GM21528 (cell line): ENCODE measurements around the gene CACNA1B.

ENCODE experiments used
- ATAC-seq: cut with Tn5 transposase; IDR thresholded peaks from one replicate; pipeline ENCODE4 v1.9.1; 2021; ENCODE audit warnings: mild to moderate bottlenecking, moderate library complexity; ENCODE audit not compliant: unreplicated experiment, low FRiP score

Gene CACNA1B

DNA sequence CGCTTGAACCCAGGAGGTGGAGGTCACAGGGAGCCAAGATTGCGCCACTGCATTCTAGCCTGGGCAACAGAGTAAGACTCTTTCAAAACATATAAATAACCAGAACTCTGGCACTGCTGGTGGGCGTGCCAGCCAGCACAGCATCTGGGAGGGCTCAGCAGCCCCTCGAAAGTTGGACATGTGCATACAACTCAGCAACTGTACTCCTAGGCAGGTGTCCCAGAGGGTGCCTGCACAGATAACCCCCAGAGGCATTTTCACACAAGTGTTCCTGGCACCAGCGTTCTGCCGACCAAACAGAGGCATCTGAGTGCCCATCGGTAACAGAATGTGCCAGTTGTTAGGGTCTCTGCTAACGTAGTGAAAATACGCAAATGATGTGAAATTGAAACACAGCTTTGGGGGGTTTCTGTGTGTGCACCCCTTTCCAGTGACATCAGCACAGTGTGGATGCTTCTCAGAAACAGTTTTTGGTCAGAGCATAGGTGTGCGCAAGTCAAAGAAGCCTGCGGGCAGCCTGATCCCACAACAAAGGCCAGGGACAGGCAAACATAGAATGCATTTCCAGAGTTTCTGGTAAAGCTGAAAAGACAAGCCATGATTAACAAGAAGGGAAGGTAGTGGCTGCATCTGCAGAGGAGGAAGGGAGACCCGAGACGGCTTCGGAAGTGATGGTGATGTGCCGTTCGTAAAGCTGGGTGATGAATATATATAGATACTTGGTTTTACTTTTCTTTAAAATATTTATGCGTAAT, 190.2 kb downstream of the CACNA1B start:
- no peak for ATAC-seq

DNA sequence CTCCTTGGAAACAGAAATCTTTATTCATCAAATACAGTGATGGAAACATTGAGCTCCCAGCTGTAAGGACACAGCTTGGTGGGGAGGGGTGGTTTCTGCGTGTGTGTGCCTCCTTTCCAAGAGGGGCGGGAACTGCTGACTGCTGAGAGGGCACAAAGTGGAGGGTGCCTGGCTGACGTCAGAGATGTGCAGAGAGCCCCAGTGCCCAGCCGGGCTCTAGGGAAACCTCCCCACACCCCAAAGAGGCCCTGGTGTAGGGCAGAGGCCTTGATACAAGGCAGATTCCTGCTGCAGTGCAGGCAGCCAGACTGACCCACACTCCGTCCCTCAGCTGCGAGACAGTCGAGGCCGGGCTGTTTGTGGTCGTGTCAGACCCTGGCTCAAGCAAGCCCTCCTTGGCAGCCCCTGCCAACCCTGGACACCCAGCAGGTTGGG, 191.0 kb downstream of the CACNA1B start:
- no peak for ATAC-seq

DNA sequence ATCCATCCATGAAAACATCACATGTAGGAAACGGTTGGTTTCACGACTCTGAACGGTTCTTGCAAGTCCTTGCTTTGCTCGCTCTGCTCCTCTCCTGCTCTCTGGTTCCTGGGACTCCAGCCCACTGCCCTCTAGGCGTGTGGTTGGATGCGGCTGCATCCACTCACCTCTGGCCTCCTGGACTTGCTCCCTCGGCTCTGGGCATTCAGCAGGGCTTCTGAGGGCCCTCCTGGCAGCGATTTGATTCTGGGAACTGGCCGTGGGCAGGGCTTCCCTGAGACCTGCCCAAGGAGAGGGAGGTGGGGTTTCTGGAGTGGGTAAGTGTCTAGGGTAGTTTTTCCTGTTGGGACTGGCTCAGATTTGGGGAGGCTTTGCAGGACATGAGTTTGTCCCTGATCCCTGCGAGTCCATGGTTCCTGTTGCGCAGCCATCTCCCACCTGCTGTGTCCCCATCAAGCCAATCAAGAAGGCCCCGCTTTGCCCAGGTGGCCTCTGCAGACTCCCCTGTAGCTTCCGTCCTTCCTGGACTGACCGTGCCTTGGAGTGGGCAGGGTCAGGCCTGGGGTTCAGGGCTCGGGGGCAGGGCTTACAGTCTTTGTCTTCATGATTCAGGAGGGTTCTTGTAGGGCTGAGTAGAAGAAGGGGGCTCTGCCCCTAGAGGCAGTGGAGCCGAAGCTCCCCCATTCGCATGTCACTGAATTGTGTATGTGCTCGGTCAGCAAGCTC, 192.3 kb downstream of the CACNA1B start:
- no peak for ATAC-seq

DNA sequence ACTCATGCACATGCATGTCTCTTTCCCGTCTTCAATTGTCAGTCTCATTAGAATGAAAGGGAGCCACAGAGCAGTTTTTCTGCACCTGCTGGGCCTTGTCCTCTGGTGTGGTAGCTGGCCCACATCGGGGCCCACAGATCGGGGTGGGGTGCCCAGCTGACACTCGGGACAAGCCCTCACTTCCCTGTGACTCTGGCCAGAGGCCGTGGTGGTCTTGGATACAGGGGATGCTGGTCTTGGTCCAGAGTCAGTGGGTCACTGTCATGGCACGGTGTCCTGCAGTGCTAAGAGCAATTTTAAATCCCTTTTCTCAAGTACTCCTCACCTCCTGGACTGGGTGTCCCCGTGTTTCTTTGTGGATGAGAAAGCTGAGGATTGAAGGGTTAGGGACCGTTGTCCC, 193.2 kb downstream of the CACNA1B start:
- no peak for ATAC-seq

DNA sequence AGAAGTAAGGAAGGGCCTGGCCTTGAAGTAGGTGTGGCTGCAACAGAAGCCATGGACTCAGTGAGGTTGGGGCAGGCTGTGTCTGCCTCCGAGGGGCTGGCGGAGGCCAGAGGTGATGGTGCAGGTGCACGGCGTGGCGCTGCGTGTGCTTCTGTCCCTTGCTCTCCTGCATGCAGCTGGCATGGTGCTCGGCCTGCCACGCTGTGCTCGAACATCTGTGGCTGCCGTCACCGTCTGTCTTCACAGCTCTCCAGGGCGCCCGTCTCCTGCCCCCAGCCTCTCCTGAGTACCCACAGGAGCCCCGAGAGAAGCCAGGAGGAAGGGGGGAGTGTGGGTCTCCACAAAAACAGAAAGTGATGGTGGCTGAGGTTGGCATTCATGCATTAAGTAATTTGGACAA, 193.7 kb downstream of the CACNA1B start:
- no peak for ATAC-seq

DNA sequence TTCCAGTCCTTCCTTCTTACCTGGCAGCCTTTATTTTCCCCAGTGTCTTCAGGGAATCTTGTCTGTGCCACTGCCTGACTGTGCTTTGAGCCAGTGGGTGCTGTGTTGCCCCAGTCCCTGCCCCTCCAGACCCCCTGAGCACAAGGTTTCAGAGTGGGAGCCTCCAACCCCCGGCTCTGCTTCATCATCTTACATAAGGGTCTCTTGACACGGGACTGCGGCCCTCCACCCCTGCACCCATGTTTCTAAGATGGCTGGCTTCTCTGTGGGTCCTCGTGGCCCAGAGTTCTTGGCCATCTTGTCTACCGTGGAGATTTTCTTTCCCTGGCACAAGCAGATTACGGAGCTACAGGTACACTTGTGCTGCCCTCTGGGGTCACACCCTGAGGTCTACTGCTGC, 194.1 kb downstream of the CACNA1B start:
- ATAC-seq = no peak

DNA sequence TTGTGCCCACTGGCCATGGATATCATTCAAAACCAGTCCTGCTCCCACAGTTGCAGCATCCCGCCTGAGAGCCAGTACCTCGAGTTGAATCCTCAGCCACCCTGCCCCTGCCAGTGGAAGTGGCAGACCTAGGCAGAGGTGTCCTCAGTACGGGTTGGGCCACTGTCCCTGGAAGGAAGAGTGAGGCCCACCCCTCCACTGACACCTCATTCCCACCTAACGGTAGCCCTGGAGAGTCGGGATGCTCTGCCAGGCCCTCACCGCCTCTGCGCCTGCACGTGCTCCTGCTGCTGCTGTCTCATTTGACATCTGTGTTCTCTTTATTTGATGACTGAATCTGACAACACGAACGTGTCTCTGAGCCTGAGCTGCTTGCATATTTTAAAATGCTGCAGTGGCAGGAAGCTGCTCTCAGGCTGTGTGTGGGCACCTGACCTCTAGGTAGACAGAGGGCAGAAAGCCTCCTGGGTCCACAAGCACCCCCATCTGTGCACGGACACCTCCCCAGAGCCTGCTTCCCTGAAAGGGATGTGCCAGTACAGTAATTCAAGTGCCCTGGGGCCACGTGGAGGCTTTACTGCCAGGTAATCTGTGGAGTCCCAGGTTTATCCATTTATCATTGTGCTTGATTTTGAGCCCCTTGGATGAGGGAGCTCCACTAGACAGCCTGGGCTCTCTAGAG, 194.7 kb downstream of the CACNA1B start:
- ATAC-seq = no peak

DNA sequence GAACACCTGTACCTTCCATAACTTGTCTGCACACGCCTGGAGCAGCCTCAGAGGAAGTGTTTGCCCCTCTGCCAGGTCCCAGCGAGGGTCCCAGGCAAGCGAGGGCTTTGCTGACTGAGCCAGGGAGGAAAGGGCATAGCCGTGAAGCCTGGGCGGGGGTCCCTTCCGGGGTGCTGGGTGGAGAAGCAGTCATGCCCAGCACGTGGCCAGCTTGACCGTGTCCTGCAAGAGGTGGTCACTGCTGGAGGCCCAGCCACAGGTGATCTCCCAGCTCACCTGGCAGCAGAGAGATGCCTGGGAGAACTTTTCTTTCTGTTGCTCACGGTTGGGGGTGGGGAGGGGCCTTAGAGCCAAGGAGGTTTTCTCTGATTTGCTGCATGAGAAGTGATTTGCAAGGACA, 195.3 kb downstream of the CACNA1B start:
- ATAC-seq = no peak

DNA sequence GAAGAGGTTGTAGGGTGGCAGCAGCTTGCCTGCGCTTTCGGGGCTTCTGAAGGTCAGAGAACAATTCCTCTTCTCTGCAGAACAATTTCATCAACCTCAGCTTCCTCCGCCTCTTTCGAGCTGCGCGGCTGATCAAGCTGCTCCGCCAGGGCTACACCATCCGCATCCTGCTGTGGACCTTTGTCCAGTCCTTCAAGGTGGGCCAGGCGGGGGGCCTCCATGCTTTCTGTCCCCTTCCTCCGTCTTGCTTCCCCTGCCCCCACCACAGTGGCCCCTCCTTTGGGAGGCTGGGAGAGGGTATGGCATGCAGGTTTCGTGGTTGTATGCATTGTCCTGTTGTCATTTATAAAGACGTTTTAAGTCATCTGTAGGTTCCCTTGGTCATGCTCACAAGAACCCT, 195.8 kb downstream of the CACNA1B start:
- no peak for ATAC-seq

DNA sequence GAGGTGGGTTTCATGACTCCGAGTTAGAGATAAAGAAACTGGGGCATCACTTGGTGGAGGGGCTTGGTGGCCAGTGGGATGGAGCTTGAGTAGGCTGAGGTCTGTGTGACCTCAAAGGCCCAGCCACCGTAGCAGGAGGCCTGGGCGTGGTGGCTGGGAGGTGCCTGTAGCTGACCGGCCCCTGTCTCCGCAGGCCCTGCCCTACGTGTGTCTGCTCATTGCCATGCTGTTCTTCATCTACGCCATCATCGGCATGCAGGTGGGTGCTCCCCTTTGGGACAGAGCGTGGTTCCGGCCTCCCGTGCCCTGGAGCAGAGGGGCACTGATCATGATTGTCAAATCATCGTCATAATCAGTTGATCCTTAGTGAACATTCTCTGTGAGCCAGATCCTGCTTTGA, 196.2 kb downstream of the CACNA1B start:
- no peak for ATAC-seq

DNA sequence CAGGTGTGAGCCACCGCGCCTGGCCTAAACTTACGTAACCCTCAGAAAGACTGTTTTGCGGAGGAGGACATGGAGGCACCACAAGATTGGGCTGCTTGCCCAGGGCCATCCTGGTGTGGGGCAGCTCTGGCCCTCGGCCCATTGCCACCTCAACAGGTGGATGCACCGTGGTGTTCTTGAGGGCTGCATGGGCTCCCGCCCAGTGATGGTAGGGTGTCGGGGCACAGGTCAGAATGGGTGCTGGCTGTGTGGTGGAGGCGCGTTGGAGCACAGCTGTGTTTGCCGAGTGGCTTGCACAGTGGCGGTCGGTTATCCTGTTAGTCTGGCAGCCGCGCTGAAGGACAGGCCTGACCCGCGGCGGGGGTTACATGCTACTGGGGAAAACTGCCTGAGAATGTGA, 196.9 kb downstream of the CACNA1B start:
- no peak for ATAC-seq

DNA sequence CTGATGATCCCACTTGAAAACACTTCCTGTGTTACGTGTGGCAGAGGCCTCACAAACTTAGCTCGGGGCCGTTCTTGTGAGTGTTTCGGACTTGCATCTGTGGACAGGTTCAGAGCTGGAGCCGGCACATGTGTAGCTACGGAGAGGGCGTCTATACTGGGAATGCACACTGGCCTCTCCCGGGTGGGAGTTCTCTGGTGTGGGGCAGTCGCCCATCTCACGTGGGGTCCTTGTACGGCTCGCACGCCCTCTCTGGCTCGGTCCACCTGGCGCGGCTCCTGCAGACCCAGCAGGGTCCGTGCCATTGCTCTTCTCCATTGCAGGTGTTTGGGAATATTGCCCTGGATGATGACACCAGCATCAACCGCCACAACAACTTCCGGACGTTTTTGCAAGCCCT, 197.9 kb downstream of the CACNA1B start:
- no peak for ATAC-seq

DNA sequence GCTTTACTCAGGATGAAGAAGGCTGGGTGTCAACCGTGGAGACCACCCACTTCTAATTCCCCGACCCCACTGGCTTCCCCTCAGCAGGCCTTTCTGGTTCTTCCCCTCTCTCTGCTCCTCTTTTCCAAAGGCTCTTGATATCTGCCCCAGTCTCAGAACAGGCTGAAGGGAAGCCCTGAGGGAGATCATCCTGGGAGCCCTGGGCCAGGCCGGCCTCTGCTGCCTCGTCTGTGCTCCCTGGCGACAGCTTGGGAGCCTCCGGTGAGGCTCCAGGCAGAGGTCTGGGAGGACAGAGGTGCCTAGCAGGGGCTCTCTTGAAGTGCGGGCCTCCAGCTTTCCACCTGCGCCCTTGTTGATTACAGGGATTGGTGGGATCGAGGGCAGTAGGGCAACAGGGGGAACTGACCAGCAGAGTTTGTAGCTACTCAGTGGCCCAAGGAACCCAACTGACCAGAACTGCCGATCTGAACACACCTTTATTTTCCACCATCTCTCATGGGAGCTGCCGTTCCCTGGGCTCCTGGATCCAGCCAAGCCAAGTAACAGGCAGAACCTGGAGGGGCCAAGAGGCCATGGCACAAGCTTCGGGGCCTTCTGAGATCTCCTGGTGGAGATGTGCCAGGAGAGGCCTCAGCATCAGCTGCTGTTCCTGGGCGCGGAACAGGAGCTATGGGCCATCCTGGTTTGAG, 198.5 kb downstream of the CACNA1B start:
- no peak for ATAC-seq

DNA sequence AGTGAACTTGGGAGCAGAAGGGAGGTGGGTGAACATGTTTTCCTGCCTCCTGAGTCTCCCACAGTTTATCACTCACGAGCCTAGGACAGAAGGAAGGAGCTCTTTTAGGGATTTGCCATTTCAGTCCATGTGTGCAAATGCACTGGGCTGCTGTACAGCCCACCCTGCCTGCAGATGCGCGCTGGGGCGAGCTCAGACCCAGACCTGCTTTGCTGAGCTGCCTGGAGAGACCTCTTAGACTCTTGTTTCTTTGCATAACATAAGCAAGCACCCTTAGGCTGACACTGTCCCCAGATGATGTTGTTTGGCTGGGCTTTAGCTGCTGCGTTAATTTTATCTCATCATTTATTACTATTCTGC, 199.0 kb downstream of the CACNA1B start:
- no peak for ATAC-seq

DNA sequence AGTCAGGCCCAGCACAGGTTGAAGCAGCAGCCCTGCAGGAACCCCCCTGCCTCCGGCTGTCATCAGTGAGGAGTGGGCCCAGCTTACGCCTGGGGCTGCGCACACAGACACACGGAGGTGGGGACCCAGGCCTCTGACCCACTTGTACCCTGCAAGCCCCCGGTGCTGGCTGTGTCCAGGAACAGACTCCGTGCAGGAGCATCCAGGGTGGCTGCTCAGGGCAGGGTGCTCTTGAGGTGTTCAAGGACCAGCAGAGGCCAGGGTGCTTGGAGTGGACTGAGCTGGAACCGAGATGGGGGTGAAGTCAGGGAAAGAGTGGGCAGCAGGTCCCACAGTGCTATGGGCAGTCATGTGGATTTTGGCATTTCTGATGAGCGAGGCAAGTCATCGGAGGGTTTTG, 199.5 kb downstream of the CACNA1B start:
- ATAC-seq = no peak

DNA sequence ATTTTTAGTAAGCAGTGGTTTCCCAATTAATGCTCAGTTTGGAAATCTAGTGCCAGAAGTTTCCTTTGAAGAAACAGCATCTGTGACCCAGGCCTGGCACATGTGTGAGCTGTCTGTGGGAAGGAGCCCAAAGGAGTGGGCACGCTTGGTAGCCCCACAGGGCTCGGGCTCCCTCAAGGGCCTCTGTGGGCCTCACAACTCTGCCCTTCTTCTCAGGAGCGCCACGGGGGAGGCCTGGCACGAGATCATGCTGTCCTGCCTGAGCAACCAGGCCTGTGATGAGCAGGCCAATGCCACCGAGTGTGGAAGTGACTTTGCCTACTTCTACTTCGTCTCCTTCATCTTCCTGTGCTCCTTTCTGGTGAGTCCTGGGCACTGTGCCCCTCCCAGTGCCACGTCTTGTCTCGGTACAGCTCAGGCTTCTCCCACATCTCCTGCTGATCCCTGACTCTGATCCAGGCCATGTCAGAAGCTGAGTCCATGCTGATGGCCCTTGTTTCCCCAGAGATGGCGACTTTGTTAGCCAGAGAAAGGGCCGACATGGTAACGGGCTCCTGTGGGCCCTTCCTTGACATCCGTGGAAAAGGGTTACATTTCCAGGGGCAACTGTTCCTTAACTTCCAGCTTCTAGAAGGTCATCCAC, 200.4 kb downstream of the CACNA1B start:
- no peak for ATAC-seq

DNA sequence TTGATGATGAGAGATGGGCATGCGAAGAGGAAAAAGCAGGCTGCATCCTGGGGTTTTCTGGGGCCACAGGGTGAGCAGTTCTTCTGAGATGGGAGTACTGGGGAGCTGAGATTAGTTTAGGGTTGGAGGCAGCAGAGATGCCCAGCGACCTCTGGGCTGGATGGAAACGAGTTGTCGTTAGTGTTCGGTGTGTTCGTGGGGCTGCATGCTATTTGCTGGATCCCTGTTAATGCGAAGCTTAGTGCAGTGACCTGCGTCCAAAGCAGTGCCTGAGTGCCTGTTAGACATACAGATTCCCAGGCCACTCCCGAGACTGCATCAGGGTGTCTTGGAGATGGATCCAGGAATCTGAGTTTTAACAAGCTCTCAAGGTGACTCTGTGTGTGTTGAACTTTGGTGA, 201.3 kb downstream of the CACNA1B start:
- no peak for ATAC-seq

DNA sequence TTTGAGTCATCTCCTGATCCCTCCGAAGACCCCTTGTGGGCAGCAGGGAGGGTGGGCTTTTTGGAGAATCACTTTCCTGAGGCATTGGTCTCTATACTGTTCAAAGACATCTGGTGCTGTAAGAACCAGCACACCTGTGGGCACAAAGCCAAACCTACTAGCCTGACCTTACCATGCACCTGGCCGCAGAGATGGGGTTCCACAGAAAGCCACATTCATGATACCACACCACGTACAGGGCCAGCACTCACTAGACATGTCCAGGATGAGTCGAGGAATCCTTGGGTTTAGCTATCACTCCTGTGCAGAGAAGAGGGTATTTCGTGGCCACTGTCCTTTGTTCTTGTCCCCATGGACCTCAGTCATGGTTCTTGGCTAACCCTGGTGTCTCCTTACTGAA, 203.4 kb downstream of the CACNA1B start:
- ATAC-seq = no peak

DNA sequence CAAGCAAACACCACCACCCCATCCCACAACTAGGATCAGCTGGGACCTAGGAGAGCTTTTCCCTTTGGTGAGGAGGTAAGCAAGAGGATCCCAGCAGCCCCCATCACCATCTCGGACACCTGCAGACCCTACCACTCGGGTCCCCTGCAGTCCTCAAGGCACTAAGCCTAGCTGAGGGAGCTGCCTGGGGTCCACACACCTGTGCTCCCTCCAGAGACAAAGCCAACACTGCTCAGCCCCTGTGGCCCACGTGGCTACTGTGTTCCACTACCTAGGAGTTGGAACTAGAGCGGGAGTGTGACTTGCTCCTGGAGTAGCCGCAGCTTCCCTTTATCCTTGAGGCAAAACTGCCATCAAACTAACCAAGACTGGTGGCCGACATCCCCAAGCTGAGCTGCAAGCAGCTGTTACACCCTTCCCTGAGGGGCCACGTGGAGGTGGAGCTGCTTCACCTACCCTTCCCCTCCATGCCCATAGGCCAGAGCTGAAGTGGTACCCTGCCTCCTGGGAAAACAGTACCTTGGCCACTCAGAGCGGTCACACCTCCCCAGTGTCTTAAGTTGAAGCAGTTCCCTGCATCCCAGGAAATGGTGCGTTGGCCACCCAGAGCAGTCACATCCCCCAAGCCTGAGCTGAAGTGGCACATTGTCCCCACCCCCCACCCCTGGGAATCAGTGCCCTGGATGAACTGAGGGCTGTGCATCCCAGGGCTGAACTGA, 205.5 kb downstream of the CACNA1B start:
- ATAC-seq = no peak

DNA sequence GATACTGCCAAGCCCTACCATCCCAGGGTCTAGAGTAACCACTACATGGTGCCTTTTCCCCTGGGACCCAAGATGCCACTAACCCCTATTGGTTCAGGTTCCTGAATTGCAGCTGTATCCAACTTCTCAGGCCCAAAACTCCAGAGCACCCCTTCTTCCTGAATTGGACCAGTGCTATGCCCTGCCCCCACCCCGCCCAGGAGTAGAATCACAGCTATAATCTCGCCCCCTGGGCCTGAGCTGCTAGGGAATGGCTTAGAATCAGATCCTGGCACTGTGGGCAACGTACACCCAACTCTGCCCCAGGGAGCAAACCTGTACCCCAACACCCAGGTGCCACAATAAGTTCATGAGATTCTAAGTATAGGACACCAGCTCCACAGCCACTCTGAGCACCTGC, 206.3 kb downstream of the CACNA1B start:
- no peak for ATAC-seq
